ENCODE results near the gene RXRA. TPM values are rescaled to one million over a fixed set of nuclear protein-coding genes. Genes with fewer than 3 reads are reported as not detected.

Gene RXRA
- total RNA-seq, 1 experiment from 2014 or later, result 29.9 TPM

DNA sequence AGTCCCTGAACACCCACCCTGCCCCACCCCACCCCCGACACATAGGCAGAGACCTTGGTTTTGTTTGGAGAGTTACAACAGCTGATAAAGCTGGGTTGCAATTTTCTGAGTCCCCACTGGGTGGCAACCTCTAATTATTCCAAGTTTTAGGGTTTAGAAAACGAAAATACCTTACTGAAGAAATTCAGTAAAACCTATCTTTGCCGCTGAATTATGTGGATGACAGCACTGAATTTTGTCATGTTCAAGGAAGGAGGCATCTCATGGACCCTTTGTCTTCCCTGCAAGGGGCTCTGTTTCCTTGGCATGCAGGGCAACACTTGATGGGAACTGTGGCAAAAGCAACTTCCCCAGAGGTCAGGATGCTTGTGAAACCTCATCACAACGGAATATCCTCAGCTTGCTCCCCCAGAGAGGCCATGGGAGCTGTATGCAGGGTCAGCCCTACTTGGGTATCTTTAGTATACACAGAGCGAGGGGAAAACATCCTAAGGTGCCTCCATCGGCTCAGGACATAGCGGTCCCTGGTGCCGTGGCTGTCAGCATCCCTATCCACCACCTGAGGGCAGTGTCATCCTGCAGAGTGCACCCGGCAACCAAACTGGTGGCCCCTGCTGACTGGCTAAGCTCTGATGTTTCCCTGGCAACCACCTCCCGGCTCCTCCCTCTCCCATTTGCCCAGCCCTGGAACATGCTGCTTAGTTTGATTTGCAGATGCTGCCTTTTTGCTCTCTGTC lies 123.1 kb downstream of the RXRA start:
- Histone ChIP-seq H3K79me1 (ENCODE audit: insufficient read depth, low read depth, low read length, poor library complexity, severe bottlenecking) (no peaks in the 10 kb centered on the region), H3K27ac (ENCODE audit: insufficient read length, low read depth, low read length) (no peak overlapping the region), H2BK12ac (ENCODE audit: insufficient read length, low read depth, low read length) (no peak overlapping the region), H3K4me2 (ENCODE audit: insufficient read depth, insufficient read length, low read length) (no peak overlapping the region), H3K4me1 (ENCODE audit: insufficient read depth, low read length) (no peaks in the 10 kb centered on the region), H3K27me3 (ENCODE audit: insufficient read depth, low read length) (no peaks in the 10 kb centered on the region), H3K9me3 (ENCODE audit: control insufficient read depth, low read depth, low read length) (no peaks in the 10 kb centered on the region), H3K9ac (ENCODE audit: extremely low read depth, insufficient read length, low read length) (no peak overlapping the region), H2AFZ (ENCODE audit: low read length) (no peak overlapping the region), H3K79me2 (ENCODE audit: insufficient read depth, low read length) (no peaks in the 10 kb centered on the region), H4K5ac (ENCODE audit: insufficient read length, low read depth, low read length) (no peak overlapping the region), H2BK20ac (ENCODE audit: low read depth, low read length, poor library complexity, severe bottlenecking) (no peak overlapping the region), H3K4ac (ENCODE audit: low read depth, low read length) (no peak overlapping the region), H2BK5ac (ENCODE audit: insufficient read length, low read length) (no peak overlapping the region), H2BK120ac (ENCODE audit: low read depth, low read length, poor library complexity, severe bottlenecking) (no peak overlapping the region), H3K18ac (ENCODE audit: insufficient read length, low read depth, low read length) (no peak overlapping the region), H2BK15ac (ENCODE audit: low read depth, low read length) (no peak overlapping the region), H3K14ac (ENCODE audit: insufficient read depth, low read length) (no peak overlapping the region), H4K91ac (ENCODE audit: insufficient read length, low read depth, low read length) (no peak overlapping the region), H3K23me2 (ENCODE audit: insufficient read length, low read depth, low read length, poor library complexity, severe bottlenecking) (no peaks in the 10 kb centered on the region), H2AK5ac (ENCODE audit: insufficient read length, low read length) (no peak overlapping the region), H3K23ac (ENCODE audit: insufficient read length, low read depth, low read length) (no peak overlapping the region), H4K8ac (replicated peaks; ENCODE audit: insufficient read length, low read depth, low read length) (no peak overlapping the region), H3K56ac (ENCODE audit: insufficient read length, low read depth, low read length) (no peak overlapping the region), H3T11ph (ENCODE audit: low read length) (no peak overlapping the region), H4K20me1 (ENCODE audit: control insufficient read depth, insufficient read depth, insufficient read length) (peaks cover 5% of the 10 kb centered on the region)
- WGBS (ENCODE audit: extremely low coverage, insufficient read length, low lambda C conversion rate), result no CpG with 5 or more reads among the region's 10 CpGs
- TF ChIP-seq, protein P1, sequence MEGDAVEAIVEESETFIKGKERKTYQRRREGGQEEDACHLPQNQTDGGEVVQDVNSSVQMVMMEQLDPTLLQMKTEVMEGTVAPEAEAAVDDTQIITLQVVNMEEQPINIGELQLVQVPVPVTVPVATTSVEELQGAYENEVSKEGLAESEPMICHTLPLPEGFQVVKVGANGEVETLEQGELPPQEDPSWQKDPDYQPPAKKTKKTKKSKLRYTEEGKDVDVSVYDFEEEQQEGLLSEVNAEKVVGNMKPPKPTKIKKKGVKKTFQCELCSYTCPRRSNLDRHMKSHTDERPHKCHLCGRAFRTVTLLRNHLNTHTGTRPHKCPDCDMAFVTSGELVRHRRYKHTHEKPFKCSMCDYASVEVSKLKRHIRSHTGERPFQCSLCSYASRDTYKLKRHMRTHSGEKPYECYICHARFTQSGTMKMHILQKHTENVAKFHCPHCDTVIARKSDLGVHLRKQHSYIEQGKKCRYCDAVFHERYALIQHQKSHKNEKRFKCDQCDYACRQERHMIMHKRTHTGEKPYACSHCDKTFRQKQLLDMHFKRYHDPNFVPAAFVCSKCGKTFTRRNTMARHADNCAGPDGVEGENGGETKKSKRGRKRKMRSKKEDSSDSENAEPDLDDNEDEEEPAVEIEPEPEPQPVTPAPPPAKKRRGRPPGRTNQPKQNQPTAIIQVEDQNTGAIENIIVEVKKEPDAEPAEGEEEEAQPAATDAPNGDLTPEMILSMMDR (conservative IDR thresholded peaks at IDR 0.05), result peak; percentile 79
- H3K36me3 Mint-ChIP-seq (ENCODE audit: insufficient read depth in 1 of 3, low read depth in 3 of 3), result peaks cover 0 to 8% (median 0%) of the 10 kb centered on the region in 3 experiments; a peak in 3 of 7 replicates
- H3K4me3 Mint-ChIP-seq, result no peak overlapping the region
- H3K4me1 Mint-ChIP-seq, result peaks cover 6% of the 10 kb centered on the region in 2 experiments
- peak; percentile 94 for DNase-seq
- H3K27me3 Mint-ChIP-seq (ENCODE audit: low read depth), result peaks cover 13% of the 10 kb centered on the region
- H3K27ac Mint-ChIP-seq, result no peak overlapping the region
- peaks cover 17 to 23% of the 10 kb centered on the region in 2 experiments for H3K9me3 Mint-ChIP-seq
